ENCODE measurements around the gene PDIA3. TPM values are rescaled to one million over a fixed set of nuclear protein-coding genes. Genes with fewer than 3 reads are reported as not detected.

Gene PDIA3
- total RNA-seq, 1 donor from 2014 or later, result 777 TPM

GRCh38 chr15:43789409-43789808, 43.2 kb downstream of the PDIA3 start:
- H4K20me1 ChIP-seq (ENCODE audit: insufficient read depth, low read length), result peaks cover 16% of the 10 kb centered on the region
- H3K27ac ChIP-seq (ENCODE audit: low read depth, low read length), result no peak overlapping the region
- Mint-ChIP-seq H3K27ac (ENCODE audit: unreplicated experiment) (no peak overlapping the region), H3K36me3 (ENCODE audit: low read depth, unreplicated experiment) (peaks cover 8% of the 10 kb centered on the region), H3K4me3 (ENCODE audit: unreplicated experiment) (no peak overlapping the region), H3K4me1 (ENCODE audit: low read depth, unreplicated experiment) (peaks cover 11% of the 10 kb centered on the region), H3K27me3 (ENCODE audit: low read depth, unreplicated experiment) (no peaks in the 10 kb centered on the region), H3K9me3 (ENCODE audit: unreplicated experiment) (no peaks in the 10 kb centered on the region)
- no peaks in the 10 kb centered on the region for H3K9me3 ChIP-seq (ENCODE audit: insufficient read depth, low read depth, low read length)
- H3K27me3 ChIP-seq (ENCODE audit: insufficient read depth, low read length), result no peaks in the 10 kb centered on the region
- no peak overlapping the region for H3K4me3 ChIP-seq (ENCODE audit: insufficient read depth, low read depth, low read length)
- TF ChIP-seq EZH2 (IDR thresholded peaks at IDR 0.05; ENCODE audit: insufficient read depth, low read length) (no peak), CTCF (IDR thresholded peaks at IDR 0.05; ENCODE audit: insufficient read depth, low read depth, low read length) (no peak)
- no peak for DNase-seq (ENCODE audit: low read depth)
- peaks cover 5% of the 10 kb centered on the region for H3K36me3 ChIP-seq (ENCODE audit: insufficient read depth, low read length)
- FAIRE-seq, result no peak
- H3K4me2 ChIP-seq (ENCODE audit: low read length), result no peak overlapping the region
- H2AFZ ChIP-seq (ENCODE audit: low read depth, low read length), result no peak overlapping the region
- no peak overlapping the region for H3K9ac ChIP-seq (ENCODE audit: low read length)
- H3K79me2 ChIP-seq (ENCODE audit: insufficient read depth, low read length), result peaks cover 23% of the 10 kb centered on the region
- H3K4me1 ChIP-seq (ENCODE audit: insufficient read depth, low read length), result peaks cover 17% of the 10 kb centered on the region

GRCh38 chr15:43791993-43792760, 45.9 kb downstream of the PDIA3 start, which contains the start of gene SERF2:
Gene SERF2, plus strand, starts transcription at chr15:43792320. Its CDS starts 57 bp downstream, at chr15:43792377.
- peaks cover 43% of the 10 kb centered on the region for H4K20me1 ChIP-seq (ENCODE audit: insufficient read depth, low read length)
- H3K4me1 ChIP-seq (ENCODE audit: insufficient read depth, low read length), result peaks cover 29% of the 10 kb centered on the region
- DNase-seq (ENCODE audit: low read depth) (peak; percentile 97), FAIRE-seq (no peak)
- no peak for TF ChIP-seq CTCF (IDR thresholded peaks at IDR 0.05; ENCODE audit: insufficient read depth, low read depth, low read length)
- no peak for TF ChIP-seq EZH2 (IDR thresholded peaks at IDR 0.05; ENCODE audit: insufficient read depth, low read length)
- peaks cover 37% of the 10 kb centered on the region for H3K4me1 Mint-ChIP-seq (ENCODE audit: low read depth, unreplicated experiment)
- peak within 1 kb of the TSS; percentile 90 for H2AFZ ChIP-seq (ENCODE audit: low read depth, low read length)
- H3K4me3 Mint-ChIP-seq (ENCODE audit: unreplicated experiment), result peak within 1 kb of the TSS; percentile 97
- peak within 1 kb of the TSS; percentile 100 for H3K4me3 ChIP-seq (ENCODE audit: insufficient read depth, low read depth, low read length)
- peaks cover 21% of the 10 kb centered on the region for H3K36me3 Mint-ChIP-seq (ENCODE audit: low read depth, unreplicated experiment)
- peaks cover 20% of the 10 kb centered on the region for H3K36me3 ChIP-seq (ENCODE audit: insufficient read depth, low read length)
- H3K79me2 ChIP-seq (ENCODE audit: insufficient read depth, low read length), result peaks cover 37% of the 10 kb centered on the region
- no peaks in the 10 kb centered on the region for H3K9me3 ChIP-seq (ENCODE audit: insufficient read depth, low read depth, low read length)
- H3K9ac ChIP-seq (ENCODE audit: low read length), result peak within 1 kb of the TSS; percentile 100
- H3K4me2 ChIP-seq (ENCODE audit: low read length), result peak within 1 kb of the TSS; percentile 91
- no peaks in the 10 kb centered on the region for H3K9me3 Mint-ChIP-seq (ENCODE audit: unreplicated experiment)
- no peaks in the 10 kb centered on the region for H3K27me3 ChIP-seq (ENCODE audit: insufficient read depth, low read length)
- H3K27me3 Mint-ChIP-seq (ENCODE audit: low read depth, unreplicated experiment), result no peaks in the 10 kb centered on the region
- H3K27ac Mint-ChIP-seq (ENCODE audit: unreplicated experiment), result peak within 1 kb of the TSS; percentile 99
- H3K27ac ChIP-seq (ENCODE audit: low read depth, low read length), result peak within 1 kb of the TSS; percentile 100
